IMR-90 (cell line): ENCODE results near the gene C13orf46. TPM values are rescaled to one million over a fixed set of nuclear protein-coding genes. Genes with fewer than 3 reads are reported as not detected.
A peak's percentile ranks its signal among the peaks of the same experiment; 100 is the strongest.

Experiments
- ATAC-seq: fragments of 200-7000 bp; cut with Tn5 transposase; 2 replicates; pipeline ENCODE4 v1.9.1; 2020; ENCODE audit warnings: low read depth, mild to moderate bottlenecking, moderate library complexity
- BruUV-seq: library from RNA; stranded (reverse); fragments of 400-500 nt; replicated peaks from 2 replicates; lab custom pipeline; 2021; lab: Mats Ljungman, UMichigan
- CTCF ChIA-PET: fragments of 300-600 bp; formaldehyde crosslinking; extraction: SDS; loops from one replicate; lab custom pipeline; 2021; ENCODE audit warnings: antibody characterized with exemption; lab: Yijun Ruan, JAX
- POLR2A ChIA-PET: fragments of 300-600 bp; sonication (Branson Sonifier 250); formaldehyde crosslinking; loops from one replicate; lab custom pipeline; 2022; ENCODE audit warnings: antibody characterized with exemption; ENCODE audit not compliant: unreplicated experiment; lab: Charles Lee
- DNase-seq: peaks from one replicate; pipeline ENCODE4 v3.0.0; 2013
- H2AFZ ChIP-seq: replicated peaks from 2 replicates; pipeline ENCODE3; 2013; ENCODE audit warnings: low read length, mild to moderate bottlenecking; ENCODE audit not compliant: poor library complexity
- H2AK5ac ChIP-seq: 2 replicates; pipeline ENCODE4 v1.6.1; 2013; ENCODE audit warnings: low read depth, low read length, inconsistent platforms
- H2AK9ac ChIP-seq: replicated peaks from 2 replicates; pipeline ENCODE3; 2013; ENCODE audit warnings: mild to moderate bottlenecking, low read depth, low read length, moderate library complexity; ENCODE audit not compliant: poor library complexity
- H2BK120ac ChIP-seq: 2 replicates; pipeline ENCODE4 v1.6.1; 2013; ENCODE audit warnings: low read depth, low read length, inconsistent platforms
- H2BK15ac ChIP-seq: 3 replicates; pipeline ENCODE4 v1.6.1; 2013; ENCODE audit warnings: low read depth, low read length, inconsistent platforms
- H2BK20ac ChIP-seq: 2 replicates; pipeline ENCODE4 v1.6.1; 2013; ENCODE audit warnings: low read depth, mild to moderate bottlenecking, inconsistent platforms, low read length, moderate library complexity
- H2BK5ac ChIP-seq: 2 replicates; pipeline ENCODE4 v1.6.1; 2013; ENCODE audit warnings: mild to moderate bottlenecking, low read depth, low read length, inconsistent platforms; ENCODE audit not compliant: poor library complexity, severe bottlenecking
- H3K14ac ChIP-seq: replicated peaks from 2 replicates; pipeline ENCODE4 v1.6.1; 2013; ENCODE audit warnings: low read depth, low read length, inconsistent platforms
- H3K18ac ChIP-seq: 2 replicates; pipeline ENCODE4 v1.6.1; 2013; ENCODE audit warnings: low read depth, low read length, control low read depth
- H3K23ac ChIP-seq: 2 replicates; pipeline ENCODE4 v1.6.1; 2013; ENCODE audit warnings: low read depth, low read length, inconsistent platforms
- H3K27ac ChIP-seq: 2 replicates; pipeline ENCODE4 v1.5.1; 2013; ENCODE audit warnings: mild to moderate bottlenecking, control low read depth, low read length; ENCODE audit not compliant: insufficient read depth
- H3K27me3 ChIP-seq: 2 replicates; pipeline ENCODE4 v1.6.1; 2013; ENCODE audit warnings: low read length; ENCODE audit not compliant: control insufficient read depth, insufficient read depth
- H3K36me3 ChIP-seq: 2 replicates; pipeline ENCODE4 v1.6.1; 2013; ENCODE audit warnings: low read length, mixed read lengths; ENCODE audit not compliant: control insufficient read depth, insufficient read depth
- H3K4ac ChIP-seq: 2 replicates; pipeline ENCODE4 v1.6.1; 2013; ENCODE audit warnings: low read depth, low read length, inconsistent platforms
- H3K4me1 ChIP-seq: 2 replicates; pipeline ENCODE4 v1.6.1; 2013; ENCODE audit warnings: low read length, mixed read lengths; ENCODE audit not compliant: control insufficient read depth, insufficient read depth
- H3K4me2 ChIP-seq: 2 replicates; pipeline ENCODE4 v1.6.1; 2013; ENCODE audit warnings: low read depth, mild to moderate bottlenecking, control low read depth, low read length, moderate library complexity
- H3K4me3 ChIP-seq: 2 replicates; pipeline ENCODE4 v1.5.1; 2013; ENCODE audit warnings: low read depth, mild to moderate bottlenecking, control low read depth, low read length, moderate library complexity; ENCODE audit not compliant: insufficient read depth
- H3K56ac ChIP-seq: 2 replicates; pipeline ENCODE4 v1.6.1; 2013; ENCODE audit warnings: low read length, inconsistent platforms; ENCODE audit not compliant: insufficient read depth; ENCODE audit errors: extremely low read depth
- H3K79me1 ChIP-seq, 2 experiments: 2 replicates each; pipeline ENCODE4 v1.6.1; 2013; ENCODE audit warnings: low read length in 2 of 2, inconsistent platforms in 1 of 2, low read depth in 1 of 2
- H3K9ac ChIP-seq: 2 replicates; pipeline ENCODE4 v1.6.1; 2013; ENCODE audit warnings: low read depth, low read length, control low read depth
- H3K9me1 ChIP-seq: 2 replicates; pipeline ENCODE4 v1.6.1; 2013; ENCODE audit warnings: low read length, inconsistent platforms; ENCODE audit not compliant: insufficient read depth
- H3K9me3 ChIP-seq: 2 replicates; pipeline ENCODE4 v1.6.1; 2013; ENCODE audit warnings: low read length; ENCODE audit not compliant: control insufficient read depth, insufficient read depth
- H4K20me1 ChIP-seq: 2 replicates; pipeline ENCODE4 v1.6.1; 2013; ENCODE audit warnings: low read length, inconsistent platforms; ENCODE audit not compliant: insufficient read depth
- H4K5ac ChIP-seq: 2 replicates; pipeline ENCODE4 v1.6.1; 2013; ENCODE audit warnings: mild to moderate bottlenecking, low read depth, low read length, control low read depth
- H4K8ac ChIP-seq, 2 experiments: 2 replicates each; pipeline ENCODE4 v1.6.1; 2013; ENCODE audit warnings: low read depth in 2 of 2, low read length in 2 of 2, control low read depth in 1 of 2, inconsistent platforms in 1 of 2
- H4K91ac ChIP-seq: 2 replicates; pipeline ENCODE4 v1.6.1; 2013; ENCODE audit warnings: low read depth, low read length, inconsistent platforms; ENCODE audit not compliant: insufficient read depth
- MAFK ChIP-seq: IDR thresholded peaks from 2 replicates; pipeline ENCODE4 v1.6.1; 2012; ENCODE audit warnings: low read depth, low read length, improper control_type of control experiment
- RCOR1 ChIP-seq: IDR thresholded peaks from 2 replicates; pipeline ENCODE4 v1.6.1; 2012; ENCODE audit warnings: mild to moderate bottlenecking, low read length, improper control_type of control experiment; ENCODE audit not compliant: insufficient replicate concordance
- WGBS, 2 experiments: methylation state at CpG; one replicate each; pipeline versions ENCODE4 v1.1.5 to v1.1.7; 2013; ENCODE audit warnings: missing lambda C conversion rate in 2 of 2; ENCODE audit not compliant: insufficient read length in 1 of 2; ENCODE audit errors: extremely low coverage in 2 of 2; 5-methylcytosine and 5-hydroxymethylcytosine counted together
- dilution Hi-C: fragments of 300-500 bp; cut with HindIII; formaldehyde crosslinking; loops from one replicate; pipeline ENCODE4 v1.14.3; 2018; ENCODE audit warnings: low sequenced_read_pairs; ENCODE audit not compliant: unreplicated experiment
- in situ Hi-C: fragments of 300-500 bp; cut with MboI; formaldehyde crosslinking; loops from 3 replicates; pipeline ENCODE4 v1.14.3; 2019; ENCODE audit warnings: low sequenced_read_pairs, inconsistent platforms, mixed read lengths
- intact Hi-C: fragments of 100-400 bp; cut with micrococcal nuclease; formaldehyde crosslinking; loops from 2 replicates; pipeline ENCODE4 v1.10.0; 2022
- polyA plus RNA-seq, 3 experiments: library from polyadenylated mRNA; depleted of rRNA; stranded (reverse); fragments of >200 nt; gene quantifications; 2 replicates each; pipeline ENCODE4 v1.2.3, GENCODE V29; 2012; ENCODE audit warnings: low replicate concordance in 1 of 3
- total RNA-seq: library from RNA; depleted of rRNA; stranded (reverse); fragments of >200 nt; gene quantifications from 2 replicates; pipeline ENCODE4 v1.2.3, GENCODE V29; 2012
- TF ChIP-seq, protein P1 (sequence below): conservative IDR thresholded peaks from 2 replicates; pipeline ENCODE4 v1.5.1; 2012; ENCODE audit warnings: mild to moderate bottlenecking, low read depth, low read length, improper control_type of control experiment

The C13orf46 gene
- total and polyA plus RNA-seq, 2 of the 4 experiments (the other 2 are of a cell fraction): under 0.01 to 2.1 TPM

- H2BK5ac ChIP-seq: no peak overlapping the region
- dilution Hi-C loops (no loop called here), in situ Hi-C loops (no loop called here), intact Hi-C loops (no loop called here)
- H3K4me2 ChIP-seq: no peak overlapping the region
- no peaks in the 10 kb centered on the region for H3K4me1 ChIP-seq
- no peak overlapping the region for H4K91ac ChIP-seq
- DNase-seq: no peak
- BruUV-seq: no TSS peak
- H2AFZ ChIP-seq: no peak overlapping the region
- no peak overlapping the region for H3K4ac ChIP-seq
- no peak overlapping the region for H3K56ac ChIP-seq
- peaks cover 7% of the 10 kb centered on the region for H3K9me3 ChIP-seq
- TF ChIP-seq RCOR1 (no peak), MAFK (no peak)
- TF ChIP-seq, protein P1, sequence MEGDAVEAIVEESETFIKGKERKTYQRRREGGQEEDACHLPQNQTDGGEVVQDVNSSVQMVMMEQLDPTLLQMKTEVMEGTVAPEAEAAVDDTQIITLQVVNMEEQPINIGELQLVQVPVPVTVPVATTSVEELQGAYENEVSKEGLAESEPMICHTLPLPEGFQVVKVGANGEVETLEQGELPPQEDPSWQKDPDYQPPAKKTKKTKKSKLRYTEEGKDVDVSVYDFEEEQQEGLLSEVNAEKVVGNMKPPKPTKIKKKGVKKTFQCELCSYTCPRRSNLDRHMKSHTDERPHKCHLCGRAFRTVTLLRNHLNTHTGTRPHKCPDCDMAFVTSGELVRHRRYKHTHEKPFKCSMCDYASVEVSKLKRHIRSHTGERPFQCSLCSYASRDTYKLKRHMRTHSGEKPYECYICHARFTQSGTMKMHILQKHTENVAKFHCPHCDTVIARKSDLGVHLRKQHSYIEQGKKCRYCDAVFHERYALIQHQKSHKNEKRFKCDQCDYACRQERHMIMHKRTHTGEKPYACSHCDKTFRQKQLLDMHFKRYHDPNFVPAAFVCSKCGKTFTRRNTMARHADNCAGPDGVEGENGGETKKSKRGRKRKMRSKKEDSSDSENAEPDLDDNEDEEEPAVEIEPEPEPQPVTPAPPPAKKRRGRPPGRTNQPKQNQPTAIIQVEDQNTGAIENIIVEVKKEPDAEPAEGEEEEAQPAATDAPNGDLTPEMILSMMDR: no peak
- ChIA-PET CTCF (no interaction called here), POLR2A (no interaction called here)
- H3K9me1 ChIP-seq: peaks cover 4% of the 10 kb centered on the region; the same call in 1 of the 2 replicates
- no peak overlapping the region for H4K5ac ChIP-seq
- no peak overlapping the region for H3K9ac ChIP-seq
- H3K14ac ChIP-seq: no peak overlapping the region
- no peak overlapping the region for H2BK15ac ChIP-seq
- no peaks in the 10 kb centered on the region for H4K20me1 ChIP-seq
- peaks cover 0 to 14% of the 10 kb centered on the region in 2 experiments; a peak in 1 of 4 replicates for H3K79me1 ChIP-seq
- H2AK9ac ChIP-seq: peak overlapping the region; percentile 35
- no peak overlapping the region for H4K8ac ChIP-seq
- 79% methylated on average over 4 of the region's 21 CpGs; no CpG with 5 or more reads in 1 of the 2 experiments for WGBS, 2 experiments
- no peak overlapping the region for H2AK5ac ChIP-seq
- no peak overlapping the region for H3K18ac ChIP-seq
- H3K4me3 ChIP-seq: no peak overlapping the region
- no peak overlapping the region for H2BK20ac ChIP-seq
- no peak overlapping the region for H3K27ac ChIP-seq
- no peak overlapping the region for H2BK120ac ChIP-seq
- no peak overlapping the region for H3K23ac ChIP-seq
- H3K36me3 ChIP-seq: peaks cover 27% of the 10 kb centered on the region
- ATAC-seq: no peak
- H3K27me3 ChIP-seq: no peaks in the 10 kb centered on the region
These were observed 9.5 kb downstream of the C13orf46 start for GRCh38 chr13:113964251-113964995.
